Endodermal cell (in vitro differentiated cells): ENCODE measurements around the gene ZBTB16. TPM values are rescaled to one million over a fixed set of nuclear protein-coding genes. Genes with fewer than 3 reads are reported as not detected.

ENCODE experiments used
- DNase-seq: peaks from one replicate; pipeline ENCODE4 v3.0.0-alpha.2; 2017
- H3K27ac ChIP-seq: 2 replicates; pipeline ENCODE4 v1.5.1; 2013; ENCODE audit warnings: mild to moderate bottlenecking, low read depth, low read length, moderate library complexity
- H3K27me3 ChIP-seq: 2 replicates; pipeline ENCODE4 v1.6.1; 2013; ENCODE audit warnings: mild to moderate bottlenecking, low read length, moderate library complexity; ENCODE audit not compliant: insufficient read depth, control insufficient read depth, poor library complexity, severe bottlenecking
- H3K36me3 ChIP-seq: 2 replicates; pipeline ENCODE4 v1.7.0; 2013; ENCODE audit warnings: mild to moderate bottlenecking, low read length, moderate library complexity; ENCODE audit not compliant: control insufficient read depth, insufficient read depth
- H3K4me1 ChIP-seq: one replicate; pipeline ENCODE4 v1.7.0; 2013; ENCODE audit warnings: low read length; ENCODE audit not compliant: control insufficient read depth, insufficient read depth
- H3K4me3 ChIP-seq: 2 replicates; pipeline ENCODE4 v1.5.1; 2013; ENCODE audit warnings: mild to moderate bottlenecking, low read length, moderate library complexity
- H3K9ac ChIP-seq: 2 replicates; pipeline ENCODE4 v1.6.1; 2013; ENCODE audit warnings: mild to moderate bottlenecking, low read length, moderate library complexity; ENCODE audit not compliant: poor library complexity, severe bottlenecking; ENCODE audit errors: extremely low read depth
- H3K9me3 ChIP-seq: 2 replicates; pipeline ENCODE4 v1.6.1; 2013; ENCODE audit warnings: mild to moderate bottlenecking, low read length, moderate library complexity; ENCODE audit not compliant: control insufficient read depth
- H3K27ac Mint-ChIP-seq: 2 replicates; pipeline ENCODE4 v1.8.0; 2020; ENCODE audit warnings: mixed read lengths
- H3K27me3 Mint-ChIP-seq: 2 replicates; pipeline ENCODE4 v1.8.0; 2021; ENCODE audit warnings: mild to moderate bottlenecking, mixed read lengths; ENCODE audit not compliant: insufficient read depth
- H3K36me3 Mint-ChIP-seq: 2 replicates; pipeline ENCODE4 v1.8.0; 2020; ENCODE audit warnings: low read depth, mixed read lengths
- H3K4me1 Mint-ChIP-seq: 2 replicates; pipeline ENCODE4 v1.8.0; 2020; ENCODE audit warnings: mixed read lengths
- H3K4me3 Mint-ChIP-seq: 2 replicates; pipeline ENCODE4 v1.8.0; 2020; ENCODE audit warnings: mild to moderate bottlenecking, moderate library complexity, mixed read lengths
- H3K9me3 Mint-ChIP-seq: 2 replicates; pipeline ENCODE4 v1.8.0; 2020; ENCODE audit warnings: mild to moderate bottlenecking, mixed read lengths
- CTCF ChIP-seq: fragments of 200-600 bp; sonication (generic); conservative IDR thresholded peaks from 2 replicates; pipeline ENCODE4 v1.5.0; 2021; ENCODE audit warnings: antibody characterized with exemption, mild to moderate bottlenecking
- WGBS, 2 experiments: methylation state at CpG; one replicate each; pipeline versions ENCODE4 v1.1.5 to v1.1.7; 2013; ENCODE audit warnings: missing lambda C conversion rate in 2 of 2, mixed read lengths in 1 of 2; ENCODE audit not compliant: insufficient coverage in 1 of 2, insufficient read length in 1 of 2; 5-methylcytosine and 5-hydroxymethylcytosine counted together
- total RNA-seq, 2 donors: library from RNA; stranded (reverse); fragmentation: NEBNext Ultra II Directional in 1 of 2; extraction: Animal tissue kit (Norgen Biotek cat#: 25700) in 1 of 2; gene quantifications; 2 replicates in 1 of 2; 3 replicates in 1 of 2; pipeline ENCODE4 v1.2.1, GENCODE V29; 2021

ZBTB16 gene
- total RNA-seq, 2 donors from 2014 or later = 4.1 to 5.8 TPM

- DNase-seq = no peak
- no peak overlapping the region for H3K27ac ChIP-seq
- no peak overlapping the region for H3K9ac ChIP-seq
- no peaks in the 10 kb centered on the region for H3K27me3 ChIP-seq
- Mint-ChIP-seq H3K27ac (no peak overlapping the region), H3K27me3 (peaks cover 36% of the 10 kb centered on the region), H3K4me1 (peaks cover 1% of the 10 kb centered on the region), H3K36me3 (no peaks in the 10 kb centered on the region), H3K9me3 (no peaks in the 10 kb centered on the region), H3K4me3 (no peak overlapping the region)
- no peaks in the 10 kb centered on the region for H3K9me3 ChIP-seq
- no peaks in the 10 kb centered on the region for H3K4me1 ChIP-seq
- H3K36me3 ChIP-seq = no peaks in the 10 kb centered on the region
- TF ChIP-seq CTCF = no peak
- H3K4me3 ChIP-seq = no peak overlapping the region
- 94 to 100% methylated on average over 1 to 5 of the region's 5 CpGs for WGBS, 2 experiments
Observed at GRCh38 chr11:114154271-114155047, 94.9 kb downstream of the ZBTB16 start.

- Mint-ChIP-seq H3K27ac (no peak overlapping the region), H3K4me3 (no peak overlapping the region), H3K4me1 (peaks cover 8% of the 10 kb centered on the region), H3K9me3 (no peaks in the 10 kb centered on the region), H3K36me3 (no peaks in the 10 kb centered on the region), H3K27me3 (peaks cover 36% of the 10 kb centered on the region)
- no peak overlapping the region for H3K9ac ChIP-seq
- H3K4me1 ChIP-seq = no peaks in the 10 kb centered on the region
- no peak for DNase-seq
- 93 to 100% methylated on average over 4 to 15 of the region's 15 CpGs for WGBS, 2 experiments
- H3K27ac ChIP-seq = no peak overlapping the region
- H3K36me3 ChIP-seq = no peaks in the 10 kb centered on the region
- no peak for TF ChIP-seq CTCF
- no peak overlapping the region for H3K4me3 ChIP-seq
- H3K27me3 ChIP-seq = no peaks in the 10 kb centered on the region
- no peaks in the 10 kb centered on the region for H3K9me3 ChIP-seq
Observed at GRCh38 chr11:114155116-114155515, 95.6 kb downstream of the ZBTB16 start.

GRCh38 chr11:114156131-114156581 is 96.6 kb downstream of the ZBTB16 start:
- Mint-ChIP-seq H3K27me3 (peaks cover 30% of the 10 kb centered on the region), H3K4me1 (peaks cover 13% of the 10 kb centered on the region)

More at GRCh38 chr11:114156131-114156581, 96.6 kb downstream of the ZBTB16 start:
- H3K27me3 ChIP-seq = no peaks in the 10 kb centered on the region
- 93% methylated on average over 12 to 13 of the region's 13 CpGs for WGBS, 2 experiments
- H3K4me1 ChIP-seq = no peaks in the 10 kb centered on the region
- Mint-ChIP-seq H3K9me3 (no peaks in the 10 kb centered on the region), H3K27ac (no peak overlapping the region), H3K36me3 (no peaks in the 10 kb centered on the region), H3K4me3 (no peak overlapping the region)
- no peak overlapping the region for H3K27ac ChIP-seq
- no peaks in the 10 kb centered on the region for H3K36me3 ChIP-seq
- no peak for TF ChIP-seq CTCF
- H3K4me3 ChIP-seq = no peak overlapping the region
- H3K9ac ChIP-seq = no peak overlapping the region
- H3K9me3 ChIP-seq = no peaks in the 10 kb centered on the region
- DNase-seq = no peak
